A673 (cell line): ENCODE measurements around the gene TCF12. TPM values are rescaled to one million over a fixed set of nuclear protein-coding genes. Genes with fewer than 3 reads are reported as not detected.

Experiments
- BruUV-seq: library from RNA; stranded (reverse); fragments of 400-500 nt; replicated peaks from 2 replicates; lab custom pipeline; 2021; lab: Mats Ljungman, UMichigan
- CTCF ChIA-PET: fragments of 300-600 bp; sonication (Branson Sonifier 250); formaldehyde crosslinking; loops from one replicate; lab custom pipeline; 2022; ENCODE audit warnings: antibody characterized with exemption; lab: Charles Lee
- POLR2A ChIA-PET: fragments of 300-600 bp; sonication (Branson Sonifier 250); formaldehyde crosslinking; loops from one replicate; lab custom pipeline; 2022; ENCODE audit warnings: antibody characterized with exemption; ENCODE audit not compliant: low non-redundant PET; lab: Charles Lee
- DNase-seq: peaks from one replicate; pipeline ENCODE4 v3.0.0-alpha.2; 2015; ENCODE audit warnings: low spot score
- H3K27ac ChIP-seq: fragments of 200-600 bp; sonication (generic); 2 replicates; pipeline ENCODE4 v1.5.1; 2016; ENCODE audit warnings: mixed run types, low read depth, mild to moderate bottlenecking, mixed read lengths, antibody characterized with exemption, low read length; ENCODE audit not compliant: poor library complexity, severe bottlenecking
- H3K27me3 ChIP-seq: fragments of 200-600 bp; sonication (generic); replicated peaks from 2 replicates; pipeline ENCODE4 v1.6.1; 2017; ENCODE audit warnings: mixed run types, low read depth, mild to moderate bottlenecking, mixed read lengths, antibody characterized with exemption, low read length; ENCODE audit not compliant: insufficient read depth, poor library complexity
- H3K36me3 ChIP-seq: fragments of 200-600 bp; sonication (generic); 2 replicates; pipeline ENCODE4 v1.6.1; 2016; ENCODE audit warnings: mixed run types, mild to moderate bottlenecking, mixed read lengths, antibody characterized with exemption, low read length; ENCODE audit not compliant: insufficient read depth, poor library complexity, severe bottlenecking
- H3K4me1 ChIP-seq: fragments of 200-600 bp; sonication (generic); 2 replicates; pipeline ENCODE4 v1.6.1; 2017; ENCODE audit warnings: mixed run types, mild to moderate bottlenecking, mixed read lengths, antibody characterized with exemption, low read length; ENCODE audit not compliant: insufficient read depth, poor library complexity, severe bottlenecking
- H3K4me3 ChIP-seq: fragments of 200-600 bp; sonication (generic); 2 replicates; pipeline ENCODE4 v1.5.1; 2016; ENCODE audit warnings: low read depth, mixed run types, mild to moderate bottlenecking, mixed read lengths, low read length; ENCODE audit not compliant: poor library complexity, severe bottlenecking
- H3K9me3 ChIP-seq: fragments of 200-600 bp; sonication (generic); 2 replicates; pipeline ENCODE4 v1.6.1; 2016; ENCODE audit warnings: mixed run types, low read depth, mild to moderate bottlenecking, mixed read lengths, antibody characterized with exemption, low read length; ENCODE audit not compliant: poor library complexity, severe bottlenecking
- EZH2 ChIP-seq: fragments of 200-600 bp; sonication (generic); IDR thresholded peaks from 2 replicates; pipeline ENCODE4 v1.6.1; 2017; ENCODE audit warnings: borderline replicate concordance, low read depth, mild to moderate bottlenecking, mixed read lengths, antibody characterized with exemption, low read length; ENCODE audit not compliant: poor library complexity, severe bottlenecking
- intact Hi-C: fragments of 100-400 bp; cut with micrococcal nuclease; formaldehyde crosslinking; loops from one replicate; pipeline ENCODE4 v1.10.0; 2022; ENCODE audit not compliant: unreplicated experiment
- total RNA-seq: library from RNA; stranded (reverse); gene quantifications from 2 replicates; pipeline ENCODE4 v1.2.3, GENCODE V29; 2021
- TF ChIP-seq, protein P1 (sequence below): fragments of 300-800, 200-600 bp; sonication (generic); conservative IDR thresholded peaks from 2 replicates; pipeline ENCODE4 v1.5.1; 2017; ENCODE audit warnings: low read depth, mild to moderate bottlenecking, antibody characterized with exemption, low read length, moderate library complexity, mixed read lengths

Gene TCF12
- total RNA-seq, 1 experiment from 2014 or later: 351 TPM

GRCh38 chr15:57322602-57323250 lies 404.3 kb downstream of the TCF12 start:
- no peak overlapping the region for H3K4me3 ChIP-seq
- ChIA-PET CTCF (no interaction called here), POLR2A (no interaction called here)
- H3K4me1 ChIP-seq: peaks cover 30% of the 10 kb centered on the region
- H3K27me3 ChIP-seq: no peaks in the 10 kb centered on the region
- TF ChIP-seq, protein P1, sequence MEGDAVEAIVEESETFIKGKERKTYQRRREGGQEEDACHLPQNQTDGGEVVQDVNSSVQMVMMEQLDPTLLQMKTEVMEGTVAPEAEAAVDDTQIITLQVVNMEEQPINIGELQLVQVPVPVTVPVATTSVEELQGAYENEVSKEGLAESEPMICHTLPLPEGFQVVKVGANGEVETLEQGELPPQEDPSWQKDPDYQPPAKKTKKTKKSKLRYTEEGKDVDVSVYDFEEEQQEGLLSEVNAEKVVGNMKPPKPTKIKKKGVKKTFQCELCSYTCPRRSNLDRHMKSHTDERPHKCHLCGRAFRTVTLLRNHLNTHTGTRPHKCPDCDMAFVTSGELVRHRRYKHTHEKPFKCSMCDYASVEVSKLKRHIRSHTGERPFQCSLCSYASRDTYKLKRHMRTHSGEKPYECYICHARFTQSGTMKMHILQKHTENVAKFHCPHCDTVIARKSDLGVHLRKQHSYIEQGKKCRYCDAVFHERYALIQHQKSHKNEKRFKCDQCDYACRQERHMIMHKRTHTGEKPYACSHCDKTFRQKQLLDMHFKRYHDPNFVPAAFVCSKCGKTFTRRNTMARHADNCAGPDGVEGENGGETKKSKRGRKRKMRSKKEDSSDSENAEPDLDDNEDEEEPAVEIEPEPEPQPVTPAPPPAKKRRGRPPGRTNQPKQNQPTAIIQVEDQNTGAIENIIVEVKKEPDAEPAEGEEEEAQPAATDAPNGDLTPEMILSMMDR: no peak
- TF ChIP-seq EZH2: no peak
- H3K36me3 ChIP-seq: no peaks in the 10 kb centered on the region
- BruUV-seq: no TSS peak
- peak overlapping the region; percentile 54 for H3K27ac ChIP-seq
- intact Hi-C loops: no loop called here
- H3K9me3 ChIP-seq: no peaks in the 10 kb centered on the region
- no peak for DNase-seq

DNA sequence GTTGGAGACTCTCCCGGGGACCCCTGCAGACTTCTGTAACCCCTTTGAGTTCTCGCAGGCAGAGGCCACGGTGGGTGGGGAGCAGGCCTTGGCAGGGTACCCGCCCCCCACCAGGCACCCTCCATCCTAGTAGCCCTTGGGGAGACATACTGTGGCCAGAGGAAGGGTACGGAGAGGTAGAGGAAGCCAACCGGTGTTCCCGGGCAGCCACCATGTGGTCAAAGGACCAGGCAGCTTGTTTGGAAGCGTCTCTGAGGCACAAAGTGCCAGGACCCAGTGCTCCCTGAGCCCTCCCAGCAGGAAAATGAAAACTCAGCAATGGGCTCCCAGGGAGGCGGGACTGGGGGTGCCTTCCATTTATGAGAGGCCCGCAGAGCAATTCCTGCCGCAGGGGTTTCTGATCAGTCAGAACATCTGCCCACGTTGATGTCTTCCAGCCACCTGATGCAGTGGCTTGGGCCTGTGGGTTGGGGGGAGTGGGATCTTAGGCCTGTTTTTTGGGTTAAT lies 404.9 kb downstream of the TCF12 start:
- ChIA-PET POLR2A (no interaction called here), CTCF (no interaction called here)
- no peaks in the 10 kb centered on the region for H3K36me3 ChIP-seq
- BruUV-seq: no TSS peak
- H3K27me3 ChIP-seq: no peaks in the 10 kb centered on the region
- no peak for DNase-seq
- H3K4me1 ChIP-seq: peaks cover 35% of the 10 kb centered on the region
- TF ChIP-seq, protein P1: no peak
- no peak for TF ChIP-seq EZH2
- H3K9me3 ChIP-seq: no peaks in the 10 kb centered on the region
- H3K27ac ChIP-seq: peak overlapping the region; percentile 54
- H3K4me3 ChIP-seq: no peak overlapping the region
- intact Hi-C loops: no loop called here

- peak; percentile 92 for DNase-seq
- Histone ChIP-seq H3K36me3 (no peaks in the 10 kb centered on the region), H3K27ac (peak overlapping the region; percentile 54), H3K4me1 (peaks cover 35% of the 10 kb centered on the region), H3K9me3 (no peaks in the 10 kb centered on the region), H3K27me3 (no peaks in the 10 kb centered on the region), H3K4me3 (no peak overlapping the region)
- ChIA-PET POLR2A (no interaction called here), CTCF (no interaction called here)
- TF ChIP-seq EZH2: no peak
- TF ChIP-seq, protein P1: no peak
- no TSS peak for BruUV-seq
- intact Hi-C loops: no loop called here
These were observed 405.6 kb downstream of the TCF12 start for GRCh38 chr15:57323806-57324589.
